GM18498 (cell line): ENCODE results near the gene SNRNP70.
"Not testable (repeated sequence)": the region's sequence is repeated elsewhere in the genome, so short reads cannot be mapped to it uniquely, and the experiment has no call there.

Experiments used
- ATAC-seq: cut with Tn5 transposase; IDR thresholded peaks from one replicate; pipeline ENCODE4 v1.9.1; 2021; ENCODE audit warnings: mild to moderate bottlenecking, moderate library complexity; ENCODE audit not compliant: unreplicated experiment

SNRNP70 gene

GRCh38 chr19:49118565-49119410 lies 33.5 kb downstream of the SNRNP70 start, which contains the start of gene C19orf73:
TSS of gene C19orf73 (minus strand) at chr19:49119143. CDS start at chr19:49119022, 121 bp downstream.
- peak; percentile 82 for ATAC-seq

- ATAC-seq = no peak
These were observed 34.4 kb downstream of the SNRNP70 start, which contains the start of gene PPFIA3 for GRCh38 chr19:49119411-49120324. TSS of gene PPFIA3 (plus strand) at chr19:49119544. CDS start at chr19:49127874, 8,330 bp downstream.

GRCh38 chr19:49120325-49120683 lies 35.1 kb downstream of the SNRNP70 start:
- ATAC-seq = no peak

- no peak for ATAC-seq
These were observed 35.6 kb downstream of the SNRNP70 start for GRCh38 chr19:49120868-49121267.

- not testable (repeated sequence) for ATAC-seq
These were observed 36.6 kb downstream of the SNRNP70 start for GRCh38 chr19:49121841-49122240.

GRCh38 chr19:49123285-49123684 lies 38.0 kb downstream of the SNRNP70 start:
- not testable (repeated sequence) for ATAC-seq

GRCh38 chr19:49125025-49125731 lies 39.9 kb downstream of the SNRNP70 start:
- no peak for ATAC-seq

- no peak for ATAC-seq
These were observed 41.3 kb downstream of the SNRNP70 start for GRCh38 chr19:49126575-49126974.

- not testable (repeated sequence) for ATAC-seq
These were observed 42.0 kb downstream of the SNRNP70 start for GRCh38 chr19:49127225-49127624.

- ATAC-seq = peak; percentile 94
These were observed 42.7 kb downstream of the SNRNP70 start for GRCh38 chr19:49127674-49128544.

GRCh38 chr19:49128545-49129237 lies 43.4 kb downstream of the SNRNP70 start:
- ATAC-seq = no peak

- ATAC-seq = no peak
These were observed 44.0 kb downstream of the SNRNP70 start for GRCh38 chr19:49129238-49129583.

GRCh38 chr19:49130325-49130724 lies 45.1 kb downstream of the SNRNP70 start:
- no peak for ATAC-seq

- no peak for ATAC-seq
These were observed 47.8 kb downstream of the SNRNP70 start for GRCh38 chr19:49132974-49133609.

GRCh38 chr19:49133621-49134454 lies 48.6 kb downstream of the SNRNP70 start:
- ATAC-seq = no peak

GRCh38 chr19:49135686-49136085 lies 50.4 kb downstream of the SNRNP70 start:
- ATAC-seq = no peak

- ATAC-seq = no peak
These were observed 51.5 kb downstream of the SNRNP70 start for GRCh38 chr19:49136771-49137171.

- ATAC-seq = no peak
These were observed 55.7 kb downstream of the SNRNP70 start for GRCh38 chr19:49140951-49141350.
